GM12892 (cell line): Measurements from ENCODE around the gene EEF2.

Experiments
- POLR2A ChIP-seq: IDR thresholded peaks from 2 replicates; pipeline ENCODE4 v1.6.1; 2011; ENCODE audit warnings: low read depth, low read length, control low read depth
- POLR2AphosphoS5 ChIP-seq: IDR thresholded peaks from 2 replicates; pipeline ENCODE4 v1.6.1; 2011; ENCODE audit warnings: low read depth, low read length, control low read depth

- TF ChIP-seq POLR2AphosphoS5 (no peak), POLR2A (no peak)
Measured at GRCh38 chr19:4010808-4011110, 25.5 kb upstream of the EEF2 start.
